C4-2B (cell line): ENCODE measurements around the gene TRPV5.

Source experiments
- ZFX ChIP-seq: fragments of 450-650 bp; IDR thresholded peaks from 2 replicates; pipeline ENCODE4 v1.6.1; 2017
- TF ChIP-seq, protein P1 (sequence below): fragments of 450-650 bp; conservative IDR thresholded peaks from 2 replicates; pipeline ENCODE4 v1.5.1; 2017; ENCODE audit warnings: mild to moderate bottlenecking

DNA sequence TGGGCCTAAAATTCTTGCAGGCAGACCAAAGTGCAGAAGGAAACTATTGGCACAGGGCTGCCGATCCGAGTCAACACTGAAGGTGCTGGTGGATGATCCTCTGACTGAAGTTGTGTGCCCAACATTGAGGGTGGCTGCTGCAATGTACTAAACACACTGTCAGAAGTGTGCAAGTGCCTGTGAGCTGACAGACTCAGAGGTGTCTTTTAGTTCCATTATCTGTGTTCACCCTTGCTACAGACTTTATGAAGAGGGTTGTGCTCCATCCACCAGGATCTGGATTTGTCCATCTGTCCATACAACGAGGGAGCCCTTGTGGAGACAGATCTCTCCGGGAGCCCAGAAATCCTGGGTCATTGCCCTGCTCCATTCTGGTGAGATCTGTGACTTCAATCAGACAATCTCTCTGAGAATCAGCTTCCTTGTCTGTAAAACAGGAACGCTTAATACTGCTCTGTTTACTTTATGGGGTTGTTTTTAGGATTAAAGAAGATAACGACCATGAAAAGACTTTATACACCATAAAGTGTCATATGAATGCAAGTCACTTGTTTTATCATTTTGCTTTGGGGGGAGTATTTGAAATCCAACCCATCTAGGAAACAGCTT lies 38.5 kb downstream of the TRPV5 start:
- TF ChIP-seq, protein P1, sequence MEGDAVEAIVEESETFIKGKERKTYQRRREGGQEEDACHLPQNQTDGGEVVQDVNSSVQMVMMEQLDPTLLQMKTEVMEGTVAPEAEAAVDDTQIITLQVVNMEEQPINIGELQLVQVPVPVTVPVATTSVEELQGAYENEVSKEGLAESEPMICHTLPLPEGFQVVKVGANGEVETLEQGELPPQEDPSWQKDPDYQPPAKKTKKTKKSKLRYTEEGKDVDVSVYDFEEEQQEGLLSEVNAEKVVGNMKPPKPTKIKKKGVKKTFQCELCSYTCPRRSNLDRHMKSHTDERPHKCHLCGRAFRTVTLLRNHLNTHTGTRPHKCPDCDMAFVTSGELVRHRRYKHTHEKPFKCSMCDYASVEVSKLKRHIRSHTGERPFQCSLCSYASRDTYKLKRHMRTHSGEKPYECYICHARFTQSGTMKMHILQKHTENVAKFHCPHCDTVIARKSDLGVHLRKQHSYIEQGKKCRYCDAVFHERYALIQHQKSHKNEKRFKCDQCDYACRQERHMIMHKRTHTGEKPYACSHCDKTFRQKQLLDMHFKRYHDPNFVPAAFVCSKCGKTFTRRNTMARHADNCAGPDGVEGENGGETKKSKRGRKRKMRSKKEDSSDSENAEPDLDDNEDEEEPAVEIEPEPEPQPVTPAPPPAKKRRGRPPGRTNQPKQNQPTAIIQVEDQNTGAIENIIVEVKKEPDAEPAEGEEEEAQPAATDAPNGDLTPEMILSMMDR, result no peak
- TF ChIP-seq ZFX, result no peak
